MM.1S (cell line): ENCODE measurements around the gene IMMP2L.

ENCODE experiments used
- DNase-seq: peaks from one replicate; pipeline ENCODE4 v3.0.0-alpha.2; 2015
- H2AFZ ChIP-seq: fragments of 300-600 bp; sonication (generic); 2 replicates; pipeline ENCODE4 v1.6.0; 2016; ENCODE audit warnings: antibody characterized with exemption, low read length
- H3F3A ChIP-seq: fragments of 300-600 bp; sonication (generic); 2 replicates; pipeline ENCODE4 v1.6.1; 2016; ENCODE audit warnings: mild to moderate bottlenecking, antibody characterized with exemption, low read length, moderate library complexity, mixed read lengths; ENCODE audit not compliant: insufficient read depth
- H3K27ac ChIP-seq: fragments of 300-600 bp; sonication (generic); 2 replicates; pipeline ENCODE4 v1.5.1; 2016; ENCODE audit warnings: mild to moderate bottlenecking, low read length
- H3K27me3 ChIP-seq: fragments of 300-600 bp; sonication (generic); replicated peaks from 2 replicates; pipeline ENCODE4 v1.6.0; 2016; ENCODE audit warnings: low read length; ENCODE audit not compliant: insufficient read depth
- H3K36me3 ChIP-seq: fragments of 300-600 bp; sonication (generic); replicated peaks from 2 replicates; pipeline ENCODE4 v1.6.1; 2016; ENCODE audit warnings: mild to moderate bottlenecking, low read length, mixed read lengths; ENCODE audit not compliant: insufficient read depth
- H3K4me1 ChIP-seq: fragments of 300-600 bp; sonication (generic); 2 replicates; pipeline ENCODE4 v1.6.1; 2016; ENCODE audit warnings: low read length, mixed read lengths
- H3K4me2 ChIP-seq: fragments of 300-600 bp; sonication (generic); 2 replicates; pipeline ENCODE4 v1.6.0; 2016; ENCODE audit warnings: low read depth, low read length
- H3K4me3 ChIP-seq: fragments of 300-600 bp; sonication (generic); 2 replicates; pipeline ENCODE4 v1.5.1; 2016; ENCODE audit warnings: low read length, mixed read lengths
- H3K79me2 ChIP-seq: fragments of 300-600 bp; sonication (generic); 2 replicates; pipeline ENCODE4 v1.6.1; 2016; ENCODE audit warnings: mixed run types, low read length, mixed read lengths
- H3K9ac ChIP-seq: fragments of 300-600 bp; sonication (generic); 2 replicates; pipeline ENCODE4 v1.6.1; 2016; ENCODE audit warnings: low read length, mixed read lengths
- H3K9me2 ChIP-seq: fragments of 300-600 bp; sonication (generic); replicated peaks from 2 replicates; pipeline ENCODE4 v1.6.1; 2016; ENCODE audit warnings: mild to moderate bottlenecking, low read length, mixed read lengths; ENCODE audit not compliant: insufficient read depth
- H3K9me3 ChIP-seq: fragments of 300-600 bp; sonication (generic); replicated peaks from 2 replicates; pipeline ENCODE4 v1.6.1; 2016; ENCODE audit warnings: mild to moderate bottlenecking, low read length, mixed read lengths; ENCODE audit not compliant: insufficient read depth
- H4K20me1 ChIP-seq: fragments of 300-600 bp; sonication (generic); 2 replicates; pipeline ENCODE4 v1.6.1; 2016; ENCODE audit warnings: mild to moderate bottlenecking, low read length, moderate library complexity, mixed read lengths; ENCODE audit not compliant: insufficient read depth
- EZH2 ChIP-seq: fragments of 300-600 bp; sonication (generic); optimal IDR thresholded peaks from 2 replicates; pipeline ENCODE3; 2017; ENCODE audit warnings: low read depth, mild to moderate bottlenecking, antibody characterized with exemption, low read length, mixed read lengths
- EZH2phosphoT487 ChIP-seq: fragments of 300-600 bp; sonication (generic); IDR thresholded peaks from 2 replicates; pipeline ENCODE4 v1.6.1; 2018; ENCODE audit warnings: antibody characterized with exemption, low read length
- TF ChIP-seq, protein P1 (sequence below): fragments of 300-600 bp; sonication (generic); IDR thresholded peaks from 2 replicates; pipeline ENCODE4 v1.5.1; 2016; ENCODE audit warnings: antibody characterized with exemption, low read length, mixed read lengths

Gene IMMP2L

DNA sequence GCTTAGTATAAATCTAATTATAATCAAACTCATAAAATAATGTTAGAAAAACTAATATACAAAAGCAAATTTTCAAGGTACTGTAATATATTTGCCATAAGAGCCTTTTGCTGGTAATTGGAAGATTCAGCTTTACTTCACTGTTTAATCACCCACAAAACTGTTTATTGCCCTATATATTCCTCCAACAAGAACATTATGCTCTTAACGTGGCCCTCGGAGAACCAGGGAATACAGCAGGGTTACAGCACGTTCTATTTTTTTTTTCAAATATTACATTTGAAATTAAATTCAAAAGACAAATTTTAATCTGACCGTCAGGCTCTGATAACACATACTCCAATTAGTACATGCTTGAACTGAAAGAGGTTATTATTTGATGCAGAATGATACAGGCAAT is 807.6 kb downstream of the IMMP2L start:
- Histone ChIP-seq H3K4me3 (no peak overlapping the region), H3K9me2 (no peaks in the 10 kb centered on the region), H3K27me3 (no peaks in the 10 kb centered on the region), H3K4me1 (no peaks in the 10 kb centered on the region), H3F3A (no peaks in the 10 kb centered on the region), H3K79me2 (no peaks in the 10 kb centered on the region), H2AFZ (no peak overlapping the region), H3K4me2 (no peak overlapping the region), H3K27ac (no peak overlapping the region), H3K9me3 (no peaks in the 10 kb centered on the region), H4K20me1 (no peaks in the 10 kb centered on the region), H3K36me3 (no peaks in the 10 kb centered on the region), H3K9ac (no peak overlapping the region)
- DNase-seq = no peak
- TF ChIP-seq EZH2 (no peak), EZH2phosphoT487 (no peak)

DNA sequence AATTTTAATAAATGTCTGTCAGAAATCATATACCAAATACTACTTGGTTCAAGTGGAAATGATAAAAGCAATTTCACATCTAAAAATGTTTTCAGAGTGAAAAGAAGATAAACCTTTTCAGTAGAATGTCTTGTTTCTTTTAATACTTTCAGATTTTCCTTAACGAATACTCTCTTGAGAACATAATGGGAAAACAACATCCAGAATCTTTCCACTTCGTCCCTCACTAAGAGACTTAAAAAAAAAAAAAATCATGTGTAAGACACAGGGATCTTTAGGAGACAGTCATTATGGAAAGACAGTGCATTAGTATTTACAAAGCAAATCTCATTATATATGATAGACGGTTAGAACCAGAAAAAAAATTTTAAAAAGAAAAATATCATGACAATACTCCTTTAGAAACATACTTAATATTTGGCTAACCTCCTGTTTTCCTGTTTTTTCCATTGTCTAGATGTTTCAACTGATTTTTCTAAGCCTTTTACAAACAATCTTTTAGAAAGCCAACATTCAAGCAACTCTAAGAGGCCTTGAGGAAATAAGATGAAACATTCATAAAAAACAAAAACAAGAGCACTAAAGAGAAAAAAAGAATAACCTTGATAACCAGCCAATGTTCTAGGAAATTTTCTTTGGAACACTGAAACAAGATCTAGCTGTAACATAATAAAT is 811.2 kb downstream of the IMMP2L start:
- Histone ChIP-seq H3K4me1 (no peaks in the 10 kb centered on the region), H4K20me1 (no peaks in the 10 kb centered on the region), H3K4me3 (no peak overlapping the region), H3K27ac (no peak overlapping the region), H3K9ac (no peak overlapping the region), H3K9me3 (no peaks in the 10 kb centered on the region), H2AFZ (no peak overlapping the region), H3K79me2 (no peaks in the 10 kb centered on the region), H3K4me2 (no peak overlapping the region), H3F3A (no peaks in the 10 kb centered on the region), H3K9me2 (no peaks in the 10 kb centered on the region), H3K36me3 (no peaks in the 10 kb centered on the region), H3K27me3 (no peaks in the 10 kb centered on the region)
- no peak for DNase-seq
- TF ChIP-seq, protein P1, sequence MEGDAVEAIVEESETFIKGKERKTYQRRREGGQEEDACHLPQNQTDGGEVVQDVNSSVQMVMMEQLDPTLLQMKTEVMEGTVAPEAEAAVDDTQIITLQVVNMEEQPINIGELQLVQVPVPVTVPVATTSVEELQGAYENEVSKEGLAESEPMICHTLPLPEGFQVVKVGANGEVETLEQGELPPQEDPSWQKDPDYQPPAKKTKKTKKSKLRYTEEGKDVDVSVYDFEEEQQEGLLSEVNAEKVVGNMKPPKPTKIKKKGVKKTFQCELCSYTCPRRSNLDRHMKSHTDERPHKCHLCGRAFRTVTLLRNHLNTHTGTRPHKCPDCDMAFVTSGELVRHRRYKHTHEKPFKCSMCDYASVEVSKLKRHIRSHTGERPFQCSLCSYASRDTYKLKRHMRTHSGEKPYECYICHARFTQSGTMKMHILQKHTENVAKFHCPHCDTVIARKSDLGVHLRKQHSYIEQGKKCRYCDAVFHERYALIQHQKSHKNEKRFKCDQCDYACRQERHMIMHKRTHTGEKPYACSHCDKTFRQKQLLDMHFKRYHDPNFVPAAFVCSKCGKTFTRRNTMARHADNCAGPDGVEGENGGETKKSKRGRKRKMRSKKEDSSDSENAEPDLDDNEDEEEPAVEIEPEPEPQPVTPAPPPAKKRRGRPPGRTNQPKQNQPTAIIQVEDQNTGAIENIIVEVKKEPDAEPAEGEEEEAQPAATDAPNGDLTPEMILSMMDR = no peak
- TF ChIP-seq EZH2phosphoT487 = no peak
- TF ChIP-seq EZH2 = no peak

DNA sequence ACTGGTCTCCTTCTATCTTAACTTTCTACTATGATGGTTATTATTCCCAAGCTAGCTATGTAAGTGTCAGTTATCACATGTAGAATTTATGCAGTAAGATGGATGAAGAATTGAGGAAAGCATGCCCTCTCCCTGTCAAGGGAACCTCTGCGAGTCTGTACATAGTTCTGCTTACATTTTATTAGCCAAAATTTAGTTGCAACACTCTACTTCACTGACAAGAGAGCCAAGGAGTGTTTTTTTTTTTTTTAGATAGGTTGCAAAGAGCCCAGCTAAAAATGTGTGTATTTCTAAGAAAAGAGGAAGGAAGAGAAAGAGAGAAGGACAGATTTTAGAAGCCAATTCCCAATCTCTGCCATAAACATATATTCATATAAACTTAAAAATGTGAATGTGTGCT is 829.1 kb downstream of the IMMP2L start:
- H4K20me1 ChIP-seq = no peaks in the 10 kb centered on the region
- no peaks in the 10 kb centered on the region for H3K79me2 ChIP-seq
- no peak overlapping the region for H3K4me3 ChIP-seq
- H3K27me3 ChIP-seq = no peaks in the 10 kb centered on the region
- no peaks in the 10 kb centered on the region for H3F3A ChIP-seq
- no peak overlapping the region for H2AFZ ChIP-seq
- H3K4me2 ChIP-seq = no peak overlapping the region
- H3K9me3 ChIP-seq = no peaks in the 10 kb centered on the region
- DNase-seq = no peak
- H3K4me1 ChIP-seq = no peaks in the 10 kb centered on the region
- H3K9me2 ChIP-seq = no peaks in the 10 kb centered on the region
- no peaks in the 10 kb centered on the region for H3K36me3 ChIP-seq
- H3K27ac ChIP-seq = no peak overlapping the region
- no peak for TF ChIP-seq EZH2
- TF ChIP-seq, protein P1 = no peak
- TF ChIP-seq EZH2phosphoT487 = no peak
- H3K9ac ChIP-seq = no peak overlapping the region

DNA sequence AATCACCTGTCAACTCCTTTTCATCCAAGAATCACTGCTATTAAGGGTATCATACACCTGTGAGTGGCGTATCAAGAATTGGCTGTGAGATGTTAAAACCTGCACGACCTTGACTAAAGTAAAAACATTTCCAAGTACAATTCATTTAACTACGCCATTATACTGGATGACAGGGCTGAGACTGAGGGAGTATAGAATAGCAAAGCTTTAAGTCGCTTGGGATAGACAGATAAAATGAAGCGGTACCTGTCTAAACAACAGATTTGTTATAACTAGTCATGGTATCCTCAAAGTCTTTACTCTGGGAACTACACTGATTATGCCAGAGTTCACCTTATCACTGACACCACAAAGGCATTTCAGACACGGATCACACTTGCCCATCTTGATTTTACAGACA is 837.5 kb downstream of the IMMP2L start:
- Histone ChIP-seq H3K27me3 (no peaks in the 10 kb centered on the region), H3K9me3 (no peaks in the 10 kb centered on the region; the same call in 1 of the 2 replicates), H4K20me1 (no peaks in the 10 kb centered on the region), H3K4me1 (no peaks in the 10 kb centered on the region), H3K27ac (no peak overlapping the region), H3K4me2 (no peak overlapping the region), H3K9me2 (no peaks in the 10 kb centered on the region), H3K36me3 (no peaks in the 10 kb centered on the region), H2AFZ (no peak overlapping the region), H3F3A (no peaks in the 10 kb centered on the region), H3K4me3 (no peak overlapping the region), H3K79me2 (no peaks in the 10 kb centered on the region), H3K9ac (no peak overlapping the region)
- TF ChIP-seq EZH2phosphoT487 (no peak), EZH2 (no peak)
- TF ChIP-seq, protein P1 = no peak
- DNase-seq = no peak
